Retinal pigment epithelial cell (primary cell): ENCODE measurements around the gene TOE1.

Experiments used
- DNase-seq: peaks from one replicate; pipeline ENCODE4 v3.0.0-alpha.2; 2010; ENCODE audit warnings: low read depth
- H3K4me3 ChIP-seq: 2 replicates; pipeline ENCODE4 v1.5.1; 2011; ENCODE audit warnings: mild to moderate bottlenecking, low read length, control low read depth, moderate library complexity
- CTCF ChIP-seq: conservative IDR thresholded peaks from 2 replicates; pipeline ENCODE4 v1.5.1; 2011; ENCODE audit warnings: low read depth, low read length, control low read depth, inconsistent platforms

Gene TOE1

GRCh38 chr1:45317166-45317565, 22.8 kb upstream of the TOE1 start:
- no peak overlapping the region for H3K4me3 ChIP-seq
- no peak for DNase-seq

DNA sequence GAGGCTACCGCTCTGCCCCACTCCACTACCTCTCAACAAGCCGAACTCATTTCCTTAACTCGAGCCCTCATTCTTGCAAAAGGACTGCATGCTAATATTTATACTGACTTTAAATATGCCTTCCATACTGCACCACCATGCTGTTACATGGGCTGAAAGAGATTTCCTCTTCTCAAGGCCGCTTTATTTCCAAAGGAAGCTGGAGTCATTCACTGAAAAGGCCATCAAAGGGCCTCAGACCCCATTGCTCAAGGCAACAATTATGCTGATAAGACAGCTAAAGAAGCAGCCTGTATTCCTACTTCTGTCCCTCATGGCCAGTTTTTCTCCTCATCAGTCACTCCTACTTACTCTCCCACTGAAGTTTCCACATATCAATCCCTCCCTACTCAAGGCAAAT, 20.2 kb upstream of the TOE1 start:
- no peak overlapping the region for H3K4me3 ChIP-seq
- no peak for TF ChIP-seq CTCF
- no peak for DNase-seq

More at GRCh38 chr1:45317166-45317565, 22.8 kb upstream of the TOE1 start:
- TF ChIP-seq CTCF, result no peak

GRCh38 chr1:45321444-45321843, 18.5 kb upstream of the TOE1 start:
- DNase-seq, result no peak
- TF ChIP-seq CTCF, result no peak
- H3K4me3 ChIP-seq, result no peak overlapping the region

DNA sequence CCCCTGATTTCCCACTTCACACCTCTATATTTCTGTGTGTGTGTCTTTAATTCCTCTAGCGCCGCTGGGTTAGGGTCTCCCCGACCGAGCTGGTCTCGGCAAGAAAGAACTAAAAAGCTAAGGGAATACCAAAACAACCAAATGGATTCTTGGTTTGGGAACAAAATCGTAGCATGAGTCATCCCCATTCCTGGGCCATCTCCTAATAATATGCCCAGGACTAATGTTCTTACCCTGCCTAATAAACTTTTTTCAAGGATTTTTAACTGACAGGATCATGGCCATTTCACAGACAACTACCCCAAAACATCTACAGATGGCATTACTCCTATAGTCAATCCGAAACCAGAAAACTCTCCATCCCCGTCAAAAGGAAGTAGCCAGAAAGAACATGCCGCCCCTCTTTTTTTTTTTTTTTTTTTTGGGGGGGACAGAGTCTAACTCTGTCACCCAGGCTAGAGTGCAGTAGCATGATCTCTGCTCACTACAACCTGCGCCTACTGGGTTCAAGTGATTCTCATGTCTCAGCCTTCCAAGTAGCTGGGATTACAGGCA, 17.4 kb upstream of the TOE1 start:
- H3K4me3 ChIP-seq, result no peak overlapping the region
- no peak for DNase-seq
- no peak for TF ChIP-seq CTCF

- peak overlapping the region; percentile 38 for H3K4me3 ChIP-seq
- TF ChIP-seq CTCF, result no peak
- no peak for DNase-seq
Observed at GRCh38 chr1:45325851-45326506, 14.0 kb upstream of the TOE1 start.

GRCh38 chr1:45326627-45327623, 13.0 kb upstream of the TOE1 start, which contains the start of gene HPDL:
HPDL (plus strand) TSS chr1:45326895; CDS start chr1:45327149, 254 bp downstream.
- peak within 1 kb of the TSS; percentile 38 for H3K4me3 ChIP-seq
- peak; percentile 37 for DNase-seq

More at GRCh38 chr1:45326627-45327623, 13.0 kb upstream of the TOE1 start, which contains the start of gene HPDL:
- peak; percentile 10 for TF ChIP-seq CTCF
